Muscle layer of duodenum (tissue), 2 donors: ENCODE measurements around the gene PLSCR1.

Source experiments
- H3K27ac ChIP-seq: one replicate; pipeline ENCODE4 v1.7.0; 2013; ENCODE audit warnings: mild to moderate bottlenecking, low read length
- H3K27me3 ChIP-seq: one replicate; pipeline ENCODE4 v1.7.0; 2013; ENCODE audit warnings: low read depth, mild to moderate bottlenecking, control low read depth, low read length
- H3K36me3 ChIP-seq, 2 donors: one replicate each; pipeline ENCODE4 v1.7.0; 2013; ENCODE audit warnings: low read length in 2 of 2, control low read depth in 1 of 2, mild to moderate bottlenecking in 1 of 2; ENCODE audit not compliant: insufficient read depth in 2 of 2, control insufficient read depth in 1 of 2
- H3K4me1 ChIP-seq, 2 donors: one replicate each; pipeline ENCODE4 v1.7.0; 2013; ENCODE audit warnings: low read length in 2 of 2, mild to moderate bottlenecking in 2 of 2, control low read depth in 1 of 2, moderate library complexity in 1 of 2; ENCODE audit not compliant: insufficient read depth in 2 of 2, control insufficient read depth in 1 of 2
- H3K4me3 ChIP-seq, 2 donors: one replicate each; pipeline ENCODE4 v1.7.0; 2013; ENCODE audit warnings: low read length in 2 of 2, low read depth in 1 of 2, mild to moderate bottlenecking in 1 of 2
- H3K9me3 ChIP-seq, 2 donors: one replicate each; pipeline ENCODE4 v1.7.0; 2013; ENCODE audit warnings: low read length in 2 of 2, control low read depth in 1 of 2, mild to moderate bottlenecking in 1 of 2; ENCODE audit not compliant: control insufficient read depth in 1 of 2
- donor health status: healthy.

Gene PLSCR1, protein sequence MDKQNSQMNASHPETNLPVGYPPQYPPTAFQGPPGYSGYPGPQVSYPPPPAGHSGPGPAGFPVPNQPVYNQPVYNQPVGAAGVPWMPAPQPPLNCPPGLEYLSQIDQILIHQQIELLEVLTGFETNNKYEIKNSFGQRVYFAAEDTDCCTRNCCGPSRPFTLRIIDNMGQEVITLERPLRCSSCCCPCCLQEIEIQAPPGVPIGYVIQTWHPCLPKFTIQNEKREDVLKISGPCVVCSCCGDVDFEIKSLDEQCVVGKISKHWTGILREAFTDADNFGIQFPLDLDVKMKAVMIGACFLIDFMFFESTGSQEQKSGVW

DNA sequence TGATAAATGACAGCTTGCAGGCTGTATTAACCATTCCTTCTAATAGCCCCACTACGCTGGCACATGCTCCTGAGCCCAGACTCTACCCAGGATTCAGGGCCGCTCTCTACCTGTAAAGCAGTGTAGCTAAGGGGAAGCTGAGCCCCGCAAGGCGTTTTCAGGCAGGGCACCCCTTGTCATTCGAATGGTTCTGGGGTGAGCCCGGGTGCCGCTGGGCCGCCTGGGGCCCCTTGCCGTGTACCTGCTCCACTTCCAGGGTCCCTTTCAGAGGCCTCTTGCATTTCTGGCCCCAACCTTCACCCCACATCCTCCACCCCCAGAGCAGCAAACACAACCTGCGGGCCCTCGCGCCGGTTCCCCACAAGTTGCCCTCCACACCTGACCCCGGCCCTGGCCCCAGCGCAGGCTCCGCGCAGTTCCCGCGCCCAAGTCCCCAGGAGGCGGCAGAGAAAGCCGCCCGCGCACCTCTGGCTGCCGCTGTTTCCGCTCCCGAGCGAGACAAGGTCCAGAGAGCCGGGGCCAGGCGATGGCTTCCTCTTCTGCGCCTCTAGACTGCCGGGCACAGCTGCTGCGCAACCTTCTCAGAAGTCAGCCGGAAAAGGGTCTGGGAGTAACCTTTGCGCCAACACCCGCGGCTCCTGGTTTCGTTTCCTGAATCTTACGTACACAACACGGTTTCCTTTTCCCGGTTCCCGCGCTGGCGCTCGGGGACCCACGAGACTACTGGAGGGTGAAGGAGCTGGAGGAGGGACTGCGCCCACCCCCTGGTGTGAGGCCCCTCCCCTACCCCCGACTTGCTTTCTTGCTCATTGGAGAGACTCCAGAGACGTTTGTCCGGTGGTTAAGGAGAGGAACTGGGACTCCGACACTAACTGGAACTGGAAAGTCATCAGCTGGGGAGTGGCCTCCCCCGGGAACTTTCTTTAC is at the start of gene PLSCR1:
TSS of gene PLSCR1 (minus strand) at position 606 of the 927 bp plus-strand sequence. CDS start 8,055 bp downstream, outside the sequence.
- peak within 1 kb of the TSS; percentile 90 for H3K27ac ChIP-seq
- H3K4me3 ChIP-seq = peak within 1 kb of the TSS; percentile 78 to 87
- no peaks in the 10 kb centered on the region for H3K9me3 ChIP-seq
- peaks cover 9 to 24% of the 10 kb centered on the region in 2 donors for H3K4me1 ChIP-seq
- H3K36me3 ChIP-seq = peaks cover 0 to 4% of the 10 kb centered on the region in 2 donors
- H3K27me3 ChIP-seq = no peaks in the 10 kb centered on the region

DNA sequence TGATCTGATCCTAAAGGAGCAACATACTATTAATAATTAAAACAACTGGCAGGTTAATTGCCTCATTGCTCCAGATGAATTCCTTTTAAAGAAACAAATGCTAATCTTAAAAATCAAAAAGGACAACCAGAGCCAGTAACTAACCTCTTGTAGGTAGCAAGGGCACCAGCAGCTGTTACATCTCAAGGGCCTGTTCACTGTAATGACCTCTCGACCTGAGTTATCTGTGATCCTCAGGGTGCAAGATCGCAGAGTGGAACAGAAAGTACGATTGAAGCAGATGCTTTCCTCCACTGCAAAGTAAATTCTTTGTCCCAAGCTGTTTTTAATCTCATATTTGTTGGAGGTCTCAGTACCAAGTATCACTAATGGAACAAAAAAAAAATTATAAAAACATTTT is 49.4 kb upstream of the PLSCR1 start:
- H3K27me3 ChIP-seq = no peaks in the 10 kb centered on the region
- no peaks in the 10 kb centered on the region for H3K4me1 ChIP-seq
- no peaks in the 10 kb centered on the region for H3K9me3 ChIP-seq
- H3K4me3 ChIP-seq = no peak overlapping the region
- H3K36me3 ChIP-seq = no peaks in the 10 kb centered on the region
- H3K27ac ChIP-seq = no peak overlapping the region

DNA sequence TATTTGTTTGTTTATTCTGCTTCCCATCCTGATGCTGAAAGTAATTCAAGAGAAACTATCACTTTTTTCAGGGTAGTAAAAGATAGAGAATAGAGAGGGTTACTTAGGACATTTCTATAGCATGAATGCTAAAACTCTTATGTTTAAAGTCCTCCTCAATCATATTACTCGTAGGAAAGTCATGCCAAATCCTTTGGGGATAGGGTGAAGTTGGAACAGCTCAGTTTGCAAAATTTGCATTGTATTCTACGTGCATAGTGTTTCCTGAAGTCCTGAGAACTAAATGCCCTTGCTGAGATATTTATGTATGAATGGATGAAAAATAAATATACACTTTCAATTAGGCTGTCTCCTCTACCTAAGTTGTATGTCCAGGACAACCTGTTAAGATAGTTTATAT is 46.1 kb upstream of the PLSCR1 start:
- no peaks in the 10 kb centered on the region for H3K27me3 ChIP-seq
- no peak overlapping the region for H3K4me3 ChIP-seq
- no peaks in the 10 kb centered on the region for H3K36me3 ChIP-seq
- H3K27ac ChIP-seq = no peak overlapping the region
- H3K9me3 ChIP-seq = no peaks in the 10 kb centered on the region
- H3K4me1 ChIP-seq = no peaks in the 10 kb centered on the region

DNA sequence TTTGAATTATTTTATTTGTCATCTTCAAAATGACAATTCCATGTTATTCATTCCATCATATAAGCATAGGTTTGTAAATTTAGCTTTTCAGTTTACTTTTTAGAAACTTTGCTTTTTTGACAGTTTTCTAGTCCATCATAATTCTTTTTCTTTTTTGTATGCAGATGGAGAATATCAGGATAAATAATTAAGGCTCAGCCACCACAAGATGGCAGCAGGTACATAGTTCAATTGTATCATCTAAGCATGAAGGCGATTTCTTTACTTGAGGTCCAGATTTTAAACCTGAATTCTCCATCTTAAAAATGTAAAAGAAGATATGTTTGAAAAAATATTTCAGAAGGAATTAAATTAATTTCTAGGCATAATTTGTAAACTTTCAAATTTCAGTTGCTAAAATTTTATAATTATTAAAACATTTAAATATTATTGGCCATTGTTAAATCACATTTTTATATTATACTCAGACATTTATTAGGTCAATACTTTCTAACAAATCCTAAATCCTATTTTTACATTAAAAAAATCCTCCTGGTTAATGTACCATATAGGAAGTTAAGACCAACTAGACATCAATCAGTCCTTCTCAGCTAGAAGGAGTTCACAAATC is 45.6 kb upstream of the PLSCR1 start:
- Histone ChIP-seq H3K27ac (no peak overlapping the region), H3K9me3 (no peaks in the 10 kb centered on the region), H3K36me3 (no peaks in the 10 kb centered on the region), H3K4me3 (no peak overlapping the region), H3K27me3 (no peaks in the 10 kb centered on the region), H3K4me1 (no peaks in the 10 kb centered on the region)

DNA sequence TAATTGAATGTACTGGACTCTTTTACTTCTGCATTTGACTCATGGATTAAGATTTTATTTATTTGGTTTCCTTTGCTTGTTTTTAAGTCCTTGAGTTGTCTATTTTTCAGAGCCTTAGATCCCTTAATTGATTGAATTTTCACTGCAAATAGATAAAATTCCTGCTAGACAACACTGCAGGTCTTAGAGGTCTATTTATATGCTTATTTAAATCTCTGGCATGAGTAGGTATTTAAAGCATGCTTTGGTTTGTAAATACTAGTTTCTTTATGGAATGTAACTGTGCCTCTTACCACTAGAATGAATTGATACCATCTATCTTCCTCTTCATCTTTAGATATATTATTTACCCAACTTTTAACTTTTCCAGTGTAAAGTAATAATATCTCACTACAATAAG is 40.7 kb upstream of the PLSCR1 start:
- Histone ChIP-seq H3K27me3 (no peaks in the 10 kb centered on the region), H3K4me1 (no peaks in the 10 kb centered on the region), H3K9me3 (no peaks in the 10 kb centered on the region), H3K4me3 (no peak overlapping the region), H3K27ac (no peak overlapping the region), H3K36me3 (no peaks in the 10 kb centered on the region)

DNA sequence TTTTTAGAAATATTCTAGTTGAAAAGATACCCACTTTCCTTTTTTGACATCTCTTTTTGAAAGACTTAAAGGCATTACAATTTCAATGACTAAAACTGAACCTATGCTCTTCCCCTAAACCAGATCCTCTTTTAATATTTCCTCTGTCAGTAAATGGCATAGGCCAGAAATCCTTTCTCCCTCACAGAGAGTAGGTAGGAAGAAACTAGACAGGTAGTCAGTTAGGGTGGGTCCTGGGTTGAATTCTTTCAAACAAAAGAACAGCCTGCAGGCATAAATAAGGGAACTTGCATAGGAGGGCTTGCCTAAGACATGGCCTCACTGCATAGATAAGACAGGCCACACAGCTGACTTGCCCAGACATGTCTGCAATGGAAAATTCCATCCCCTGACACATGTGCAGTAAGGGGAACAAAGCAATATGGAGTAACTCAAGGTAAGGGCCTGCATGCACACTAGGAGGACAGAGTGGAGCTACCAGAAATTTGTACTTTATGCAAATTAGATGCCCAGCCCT is 37.6 kb upstream of the PLSCR1 start:
- H3K9me3 ChIP-seq = no peaks in the 10 kb centered on the region
- H3K36me3 ChIP-seq = no peaks in the 10 kb centered on the region
- no peaks in the 10 kb centered on the region for H3K4me1 ChIP-seq
- H3K27ac ChIP-seq = no peak overlapping the region
- no peak overlapping the region for H3K4me3 ChIP-seq
- no peaks in the 10 kb centered on the region for H3K27me3 ChIP-seq

DNA sequence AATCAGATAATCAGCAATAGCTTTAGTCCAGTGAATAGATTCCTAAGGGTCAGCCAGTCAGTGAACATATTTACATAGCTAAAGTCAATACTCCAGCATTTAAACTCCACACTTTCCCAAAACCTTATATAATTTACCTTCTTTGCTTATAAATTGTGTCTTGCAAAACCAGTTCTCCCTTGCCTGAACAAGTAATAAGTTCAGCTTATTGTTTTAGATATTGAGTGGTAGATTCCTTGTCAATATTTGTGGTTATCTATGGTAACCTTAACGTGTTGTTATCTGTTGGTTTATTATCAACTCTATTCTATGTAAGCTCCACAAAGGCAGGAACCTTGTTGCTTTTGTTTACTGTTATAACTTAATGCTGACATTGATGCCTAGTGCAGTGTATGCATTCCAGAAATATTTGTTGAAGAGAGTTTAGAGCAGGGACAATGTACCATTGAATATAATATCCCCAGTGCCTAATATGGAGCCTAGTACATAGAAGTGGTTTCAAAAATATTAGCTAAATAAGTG is 36.7 kb upstream of the PLSCR1 start:
- Histone ChIP-seq H3K4me1 (no peaks in the 10 kb centered on the region), H3K27me3 (no peaks in the 10 kb centered on the region), H3K36me3 (no peaks in the 10 kb centered on the region), H3K9me3 (no peaks in the 10 kb centered on the region), H3K4me3 (no peak overlapping the region), H3K27ac (no peak overlapping the region)

DNA sequence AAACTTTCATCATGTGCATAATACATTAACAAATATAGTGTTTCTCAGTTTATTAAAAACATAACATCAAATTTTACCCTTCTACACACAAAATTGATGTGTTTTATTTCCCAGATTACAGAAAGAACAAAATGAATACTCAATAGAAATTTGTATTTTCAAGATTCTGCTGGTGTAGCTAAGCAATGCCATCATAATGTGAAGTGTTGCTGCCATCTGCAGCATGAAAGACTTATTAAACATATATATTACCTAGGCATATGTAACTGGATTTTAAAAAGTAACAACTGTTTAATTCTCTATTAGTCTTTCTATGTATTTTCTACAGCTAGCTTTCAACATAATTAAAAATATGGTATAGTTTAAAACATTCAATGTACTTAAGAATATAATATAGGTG is 33.3 kb upstream of the PLSCR1 start:
- no peak overlapping the region for H3K27ac ChIP-seq
- no peaks in the 10 kb centered on the region for H3K4me1 ChIP-seq
- H3K36me3 ChIP-seq = no peaks in the 10 kb centered on the region
- no peaks in the 10 kb centered on the region for H3K27me3 ChIP-seq
- no peaks in the 10 kb centered on the region for H3K9me3 ChIP-seq
- H3K4me3 ChIP-seq = no peak overlapping the region

DNA sequence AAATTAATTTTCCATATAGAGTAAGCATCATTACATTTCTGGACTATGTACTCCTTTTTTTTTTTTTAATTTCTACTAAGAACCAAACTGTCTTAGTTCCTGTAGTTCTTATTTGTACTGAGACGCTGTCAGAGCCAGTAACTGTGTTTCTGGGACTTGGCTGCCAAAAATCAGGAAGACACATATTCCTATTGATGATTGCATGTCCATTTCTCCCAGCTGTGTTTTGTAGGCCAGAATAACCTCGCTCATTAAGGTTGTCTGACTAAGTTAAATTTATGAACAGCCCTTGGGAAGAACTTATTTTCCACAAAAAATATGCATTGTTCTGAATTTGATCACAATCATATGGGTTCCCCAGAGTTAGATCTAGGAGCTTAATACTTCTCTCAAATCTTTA is 31.2 kb upstream of the PLSCR1 start:
- no peak overlapping the region for H3K4me3 ChIP-seq
- H3K27ac ChIP-seq = no peak overlapping the region
- H3K9me3 ChIP-seq = no peaks in the 10 kb centered on the region
- no peaks in the 10 kb centered on the region for H3K27me3 ChIP-seq
- no peaks in the 10 kb centered on the region for H3K4me1 ChIP-seq
- H3K36me3 ChIP-seq = no peaks in the 10 kb centered on the region

DNA sequence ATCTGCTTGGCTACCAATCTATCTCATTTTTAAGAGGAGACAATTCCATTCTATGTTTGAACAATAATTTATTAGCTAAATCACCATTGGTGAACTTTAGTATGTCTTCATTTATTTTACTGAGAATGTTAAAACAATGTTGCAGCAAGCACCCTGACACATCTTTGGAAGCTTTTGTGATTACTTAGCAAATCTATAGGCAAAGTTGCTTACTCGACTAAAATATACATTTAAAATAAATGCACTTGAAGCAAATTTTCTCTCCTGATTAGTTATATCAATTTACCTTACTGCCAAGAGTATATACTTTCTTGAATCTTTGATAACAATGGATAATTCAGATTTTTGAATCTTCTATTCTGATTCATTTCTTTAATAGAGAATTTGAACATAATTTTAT is 29.8 kb upstream of the PLSCR1 start:
- H3K9me3 ChIP-seq = no peaks in the 10 kb centered on the region
- H3K4me3 ChIP-seq = no peak overlapping the region
- no peaks in the 10 kb centered on the region for H3K27me3 ChIP-seq
- no peaks in the 10 kb centered on the region for H3K36me3 ChIP-seq
- no peaks in the 10 kb centered on the region for H3K4me1 ChIP-seq
- H3K27ac ChIP-seq = no peak overlapping the region

DNA sequence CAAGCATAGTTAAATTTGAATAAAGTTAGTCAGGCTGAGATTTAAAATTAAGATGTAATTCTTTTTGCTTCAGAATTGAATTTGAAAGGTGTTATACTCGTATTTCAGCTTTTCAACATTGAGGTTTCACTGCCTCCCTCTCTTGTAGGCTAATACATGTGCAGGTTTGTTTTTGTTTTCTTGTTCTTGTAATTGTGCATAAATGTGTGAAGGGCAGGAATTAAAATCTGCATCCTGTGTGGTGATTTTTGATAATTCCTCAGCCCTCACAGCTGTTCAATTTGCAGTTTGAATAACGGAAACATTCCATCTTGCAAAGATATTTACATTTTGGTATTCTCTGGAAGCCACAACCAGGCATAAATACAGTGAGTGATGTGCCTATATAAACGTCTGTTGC is 24.9 kb upstream of the PLSCR1 start:
- Histone ChIP-seq H3K27me3 (no peaks in the 10 kb centered on the region), H3K4me1 (no peaks in the 10 kb centered on the region), H3K4me3 (no peak overlapping the region), H3K27ac (no peak overlapping the region), H3K9me3 (no peaks in the 10 kb centered on the region), H3K36me3 (no peaks in the 10 kb centered on the region)
